ENCODE data around the gene HAPLN3. TPM values are rescaled to one million over a fixed set of nuclear protein-coding genes. Genes with fewer than 3 reads are reported as not detected.

Gene HAPLN3
- total and polyA plus RNA-seq, 2 donors (not counting 3 experiments of a cell fraction or from before 2014, with no cell fraction given) = 57.6 to 130 TPM

DNA sequence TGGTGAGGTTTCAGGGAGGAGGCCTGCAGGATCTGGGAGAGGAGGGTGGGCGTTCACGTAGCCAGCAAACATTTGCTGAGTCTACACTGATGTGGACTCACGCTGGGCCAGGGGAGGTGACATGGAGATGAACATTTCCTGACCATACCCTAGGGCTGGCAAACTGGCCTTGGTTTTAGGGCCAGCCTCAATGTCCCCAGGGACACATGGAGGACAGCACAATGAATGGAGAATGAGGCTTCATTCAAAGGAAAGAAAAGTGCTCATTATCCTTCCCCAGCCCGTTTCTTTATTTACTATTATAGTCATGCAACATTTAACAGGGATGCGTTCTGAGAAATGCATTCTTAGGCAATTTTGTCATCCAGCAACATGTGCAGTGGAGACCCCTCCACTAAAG lies 65.3 kb downstream of the HAPLN3 start:
- intact Hi-C loops (cut with micrococcal nuclease) (no loop called here), dilution Hi-C loops (cut with MboI; ENCODE audit: extremely low pct_ligation_motif_present, low sequenced_read_pairs) (no loop called here)
- Histone ChIP-seq H4K20me1 (replicated peaks; ENCODE audit: control insufficient read depth, extremely low read depth, insufficient read depth, low read length) (no peaks in the 10 kb centered on the region), H3K79me2 (ENCODE audit: control insufficient read depth, insufficient read depth, low read length) (no peaks in the 10 kb centered on the region), H3K27me3 (ENCODE audit: control insufficient read depth in 2 of 2, insufficient read depth in 2 of 2, low read length in 2 of 2) (peaks cover 0 to 2% of the 10 kb centered on the region in 2 experiments), H3K27ac (ENCODE audit: insufficient read depth, low read depth, low read length) (no peak overlapping the region), H3K36me3 (ENCODE audit: control insufficient read depth in 2 of 2, extremely low read depth in 1 of 2, insufficient read depth in 2 of 2, low read length in 2 of 2) (no peaks in the 10 kb centered on the region), H3K9ac (replicated peaks; ENCODE audit: extremely low read depth, insufficient read depth, low read length) (no peak overlapping the region), H3K9me1 (replicated peaks; ENCODE audit: control insufficient read depth, extremely low read depth, insufficient read depth, low read length) (no peaks in the 10 kb centered on the region), H3K4me2 (ENCODE audit: insufficient read depth, low read length) (no peak overlapping the region), H3K4me3 (replicated peaks in 1 of 3; ENCODE audit: insufficient read depth in 1 of 3, low read depth in 1 of 3, low read length in 3 of 3) (no peak overlapping the region), H2AFZ (ENCODE audit: low read depth, low read length) (no peak overlapping the region), H3K4me1 (ENCODE audit: control insufficient read depth, extremely low read depth, insufficient read depth, low read length) (no peaks in the 10 kb centered on the region), H3K9me3 (replicated peaks; ENCODE audit: control insufficient read depth, insufficient read depth, low read length) (no peaks in the 10 kb centered on the region)
- BruUV-seq (replicated peaks) = no TSS peak
- POLR2A ChIA-PET = no interaction called here
- CTCF ChIA-PET = no interaction called here
- DNase-seq (ENCODE audit: low read depth, low spot score) (no peak), FAIRE-seq (no peak)
- TF ChIP-seq, protein P1, sequence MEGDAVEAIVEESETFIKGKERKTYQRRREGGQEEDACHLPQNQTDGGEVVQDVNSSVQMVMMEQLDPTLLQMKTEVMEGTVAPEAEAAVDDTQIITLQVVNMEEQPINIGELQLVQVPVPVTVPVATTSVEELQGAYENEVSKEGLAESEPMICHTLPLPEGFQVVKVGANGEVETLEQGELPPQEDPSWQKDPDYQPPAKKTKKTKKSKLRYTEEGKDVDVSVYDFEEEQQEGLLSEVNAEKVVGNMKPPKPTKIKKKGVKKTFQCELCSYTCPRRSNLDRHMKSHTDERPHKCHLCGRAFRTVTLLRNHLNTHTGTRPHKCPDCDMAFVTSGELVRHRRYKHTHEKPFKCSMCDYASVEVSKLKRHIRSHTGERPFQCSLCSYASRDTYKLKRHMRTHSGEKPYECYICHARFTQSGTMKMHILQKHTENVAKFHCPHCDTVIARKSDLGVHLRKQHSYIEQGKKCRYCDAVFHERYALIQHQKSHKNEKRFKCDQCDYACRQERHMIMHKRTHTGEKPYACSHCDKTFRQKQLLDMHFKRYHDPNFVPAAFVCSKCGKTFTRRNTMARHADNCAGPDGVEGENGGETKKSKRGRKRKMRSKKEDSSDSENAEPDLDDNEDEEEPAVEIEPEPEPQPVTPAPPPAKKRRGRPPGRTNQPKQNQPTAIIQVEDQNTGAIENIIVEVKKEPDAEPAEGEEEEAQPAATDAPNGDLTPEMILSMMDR (IDR thresholded peaks at IDR 0.05; ENCODE audit: extremely low read depth in 1 of 2, insufficient read depth in 1 of 2, low read depth in 1 of 2, low read length in 2 of 2) = no peak
- no peak for TF ChIP-seq GATA2 (IDR thresholded peaks at IDR 0.05; ENCODE audit: insufficient read depth, insufficient read length, low read depth, low read length)
- TF ChIP-seq POLR2A (IDR thresholded peaks at IDR 0.05; ENCODE audit: low read depth, low read length) = no peak
- TF ChIP-seq FOS (IDR thresholded peaks at IDR 0.05; ENCODE audit: borderline replicate concordance, insufficient read depth, low read length) = no peak
- TF ChIP-seq, protein P2, sequence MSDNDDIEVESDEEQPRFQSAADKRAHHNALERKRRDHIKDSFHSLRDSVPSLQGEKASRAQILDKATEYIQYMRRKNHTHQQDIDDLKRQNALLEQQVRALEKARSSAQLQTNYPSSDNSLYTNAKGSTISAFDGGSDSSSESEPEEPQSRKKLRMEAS (IDR thresholded peaks at IDR 0.05; ENCODE audit: insufficient read depth, insufficient read length) = no peak
- no peak for TF ChIP-seq JUN (IDR thresholded peaks at IDR 0.05; ENCODE audit: borderline replicate concordance, insufficient read depth, insufficient read length, low read depth)
- TF ChIP-seq EZH2 (IDR thresholded peaks at IDR 0.05; ENCODE audit: borderline replicate concordance, low read depth, low read length, severe bottlenecking) = no peak
- no peak for TF ChIP-seq POLR2AphosphoS5 (IDR thresholded peaks at IDR 0.05; ENCODE audit: insufficient read depth, low read depth, low read length)
- TF ChIP-seq MYC (IDR thresholded peaks at IDR 0.05; ENCODE audit: low read depth, low read length) = no peak
